K562 (cell line): ENCODE data around the gene CCDC117. TPM values are rescaled to one million over a fixed set of nuclear protein-coding genes. Genes with fewer than 3 reads are reported as not detected.
A peak's percentile ranks its signal among the peaks of the same experiment; 100 is the strongest.

ENCODE experiments used
- CBFA2T2 ChIP-seq: fragments of 450-650 bp; conservative IDR thresholded peaks from 2 replicates; pipeline ENCODE4 v1.6.1; 2017; ENCODE audit warnings: mild to moderate bottlenecking
- CC2D1A ChIP-seq: fragments of 450-650 bp; IDR thresholded peaks from 2 replicates; pipeline ENCODE4 v1.6.1; 2017; ENCODE audit warnings: mild to moderate bottlenecking
- FOXJ3 ChIP-seq: sonication (generic); formaldehyde crosslinking; IDR thresholded peaks from 2 replicates; pipeline ENCODE4 v1.4.0; 2020; ENCODE audit warnings: mild to moderate bottlenecking, missing genetic modification reagents
- GTF2A2 ChIP-seq: IDR thresholded peaks from 2 replicates; pipeline ENCODE4 v1.6.1; 2016; ENCODE audit warnings: mild to moderate bottlenecking, missing genetic modification characterization, missing compliant biosample characterization
- HCFC1 ChIP-seq: IDR thresholded peaks from 2 replicates; pipeline ENCODE4 v1.6.1; 2012; ENCODE audit warnings: low read depth, low read length, improper control_type of control experiment
- MTA2 ChIP-seq: fragments of 450-650 bp; IDR thresholded peaks from 2 replicates; pipeline ENCODE4 v1.6.1; 2016; ENCODE audit warnings: low read depth
- MYC ChIP-seq, 2 experiments: fragments of 250-450 bp in 1 of 2; sonication (Bioruptor Pico) in 1 of 2; IDR thresholded peaks; 2 replicates each; pipeline versions ENCODE4 v1.5.1 to v1.6.1; 2012 to 2021; ENCODE audit warnings: low read depth in 2 of 2, borderline replicate concordance in 1 of 2, improper control_type of control experiment in 1 of 2, low read length in 1 of 2, mild to moderate bottlenecking in 1 of 2, moderate library complexity in 1 of 2
- PRPF4 ChIP-seq: fragments of 200-400 bp; formaldehyde crosslinking; IDR thresholded peaks from one replicate; pipeline ENCODE4 v1.6.1; 2017; ENCODE audit warnings: low read length, low read depth, mild to moderate bottlenecking; ENCODE audit not compliant: insufficient read depth, poor library complexity, severe bottlenecking
- RUNX1 ChIP-seq: sonication (generic); IDR thresholded peaks from 2 replicates; pipeline ENCODE4 v1.6.1; 2016; ENCODE audit warnings: antibody characterized with exemption, low read depth
- TAL1 ChIP-seq: fragments of 450-650 bp; IDR thresholded peaks from 2 replicates; pipeline ENCODE4 v1.6.1; 2016; ENCODE audit warnings: mild to moderate bottlenecking
- TBL1XR1 ChIP-seq, 2 experiments: IDR thresholded peaks; 2 replicates each; pipeline ENCODE4 v1.6.1; 2012; ENCODE audit warnings: improper control_type of control experiment in 2 of 2, low read length in 2 of 2, mild to moderate bottlenecking in 1 of 2
- XRCC4 ChIP-seq: IDR thresholded peaks from one replicate; pipeline ENCODE4 v1.6.1; 2011; ENCODE audit not compliant: insufficient read depth, insufficient read length; ENCODE audit errors: extremely low read depth
- ZNF140 ChIP-seq: fragments of 250-450 bp; sonication (Bioruptor Pico); IDR thresholded peaks from 2 replicates; pipeline ENCODE4 v1.8.0; 2021; ENCODE audit warnings: moderate library complexity, mild to moderate bottlenecking, inconsistent platforms
- ZNF146 ChIP-seq: IDR thresholded peaks from one replicate; pipeline ENCODE4 v1.6.1; 2018; ENCODE audit warnings: missing compliant biosample characterization; ENCODE audit not compliant: unreplicated experiment
- ZNF444 ChIP-seq: fragments of 250-450 bp; sonication (Bioruptor Pico); IDR thresholded peaks from 2 replicates; pipeline ENCODE4 v1.4.0; 2020; ENCODE audit warnings: mild to moderate bottlenecking, moderate library complexity
- ZNF586 ChIP-seq: fragments of 450-650 bp; formaldehyde crosslinking; conservative IDR thresholded peaks from 2 replicates; pipeline ENCODE4 v1.4.0; 2020; ENCODE audit warnings: mild to moderate bottlenecking, moderate library complexity
- polyA plus RNA-seq, 8 experiments: library from polyadenylated mRNA; depleted of rRNA in 4 of 8; stranded (reverse) in 5 of 8; unstranded in 3 of 8; fragments of >200 nt; fragmentation: Nextera tagmentation in 2 of 8; fragmentation: Illumina TruSeq in 1 of 8; extraction: Ambion mirVana in 2 of 8; extraction: Trizol in 1 of 8; gene quantifications; 2 replicates each; pipeline versions ENCODE4 v1.2.1 to v1.2.3, GENCODE V29; 2011 to 2014; ENCODE audit warnings: inconsistent platforms in 1 of 8, missing spikeins in 1 of 8
- total RNA-seq, 7 experiments: library from RNA; depleted of rRNA in 6 of 7; stranded (reverse); fragments of >200 nt in 6 of 7; fragmentation: Illumina TruSeq in 2 of 7; extraction: Trizol in 2 of 7; gene quantifications; 2 replicates each; pipeline versions ENCODE4 v1.2.1 to v1.2.3, GENCODE V29; 2011 to 2021; ENCODE audit warnings: low replicate concordance in 1 of 7
- TF ChIP-seq, protein P1 (sequence below): sonication (generic); IDR thresholded peaks from 2 replicates; pipeline ENCODE4 v1.6.1; 2016
- TF ChIP-seq, protein P2 (sequence below): fragments of 450-650 bp; IDR thresholded peaks from one replicate; pipeline ENCODE4 v1.6.1; 2018; ENCODE audit warnings: mild to moderate bottlenecking, moderate library complexity; ENCODE audit not compliant: partially characterized antibody
- TF ChIP-seq, protein P3 (sequence below): fragments of 450-650 bp; IDR thresholded peaks from 2 replicates; pipeline ENCODE4 v1.6.1; 2016; ENCODE audit warnings: mild to moderate bottlenecking
- TF ChIP-seq, protein P4 (sequence below), 2 experiments: fragments of 450-650 bp; IDR thresholded peaks; 2 replicates each; pipeline ENCODE4 v1.6.1; 2016
- TF ChIP-seq, protein P5 (sequence below): fragments of 200-800 bp; sonication (Bioruptor generic); IDR thresholded peaks from 2 replicates; pipeline ENCODE4 v1.6.1; 2017; ENCODE audit warnings: missing genetic modification characterization, missing compliant biosample characterization

The CCDC117 gene
- total and polyA plus RNA-seq, 9 of the 15 experiments (the other 6 are each of a cell fraction or from before 2014, with no cell fraction given): 5.7 to 23.3 (median 15.8) TPM

- TF ChIP-seq HCFC1: peak; percentile 92
- TF ChIP-seq CC2D1A: no peak
- TF ChIP-seq MTA2: no peak
- TF ChIP-seq, protein P1, sequence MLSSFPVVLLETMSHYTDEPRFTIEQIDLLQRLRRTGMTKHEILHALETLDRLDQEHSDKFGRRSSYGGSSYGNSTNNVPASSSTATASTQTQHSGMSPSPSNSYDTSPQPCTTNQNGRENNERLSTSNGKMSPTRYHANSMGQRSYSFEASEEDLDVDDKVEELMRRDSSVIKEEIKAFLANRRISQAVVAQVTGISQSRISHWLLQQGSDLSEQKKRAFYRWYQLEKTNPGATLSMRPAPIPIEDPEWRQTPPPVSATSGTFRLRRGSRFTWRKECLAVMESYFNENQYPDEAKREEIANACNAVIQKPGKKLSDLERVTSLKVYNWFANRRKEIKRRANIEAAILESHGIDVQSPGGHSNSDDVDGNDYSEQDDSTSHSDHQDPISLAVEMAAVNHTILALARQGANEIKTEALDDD: no peak
- no peak for TF ChIP-seq RUNX1
- no peak for TF ChIP-seq GTF2A2
- no peak for TF ChIP-seq FOXJ3 (CRISPR knock-in tag)
- TF ChIP-seq ZNF140 (CRISPR knock-in tag): no peak
- TF ChIP-seq, protein P2, sequence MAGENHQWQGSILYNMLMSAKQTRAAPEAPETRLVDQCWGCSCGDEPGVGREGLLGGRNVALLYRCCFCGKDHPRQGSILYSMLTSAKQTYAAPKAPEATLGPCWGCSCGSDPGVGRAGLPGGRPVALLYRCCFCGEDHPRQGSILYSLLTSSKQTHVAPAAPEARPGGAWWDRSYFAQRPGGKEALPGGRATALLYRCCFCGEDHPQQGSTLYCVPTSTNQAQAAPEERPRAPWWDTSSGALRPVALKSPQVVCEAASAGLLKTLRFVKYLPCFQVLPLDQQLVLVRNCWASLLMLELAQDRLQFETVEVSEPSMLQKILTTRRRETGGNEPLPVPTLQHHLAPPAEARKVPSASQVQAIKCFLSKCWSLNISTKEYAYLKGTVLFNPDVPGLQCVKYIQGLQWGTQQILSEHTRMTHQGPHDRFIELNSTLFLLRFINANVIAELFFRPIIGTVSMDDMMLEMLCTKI: no peak
- TF ChIP-seq MYC (IDR thresholded peaks at IDR 0.05; ENCODE audit: low read depth, low read length): peak; percentile 45; the same call in 1 of the 2 replicates
- TF ChIP-seq MYC (CRISPR knock-in tag; IDR thresholded peaks at IDR 0.05; ENCODE audit: borderline replicate concordance, low read depth): no peak
- no peak for TF ChIP-seq ZNF444 (CRISPR knock-in tag)
- TF ChIP-seq, protein P3, sequence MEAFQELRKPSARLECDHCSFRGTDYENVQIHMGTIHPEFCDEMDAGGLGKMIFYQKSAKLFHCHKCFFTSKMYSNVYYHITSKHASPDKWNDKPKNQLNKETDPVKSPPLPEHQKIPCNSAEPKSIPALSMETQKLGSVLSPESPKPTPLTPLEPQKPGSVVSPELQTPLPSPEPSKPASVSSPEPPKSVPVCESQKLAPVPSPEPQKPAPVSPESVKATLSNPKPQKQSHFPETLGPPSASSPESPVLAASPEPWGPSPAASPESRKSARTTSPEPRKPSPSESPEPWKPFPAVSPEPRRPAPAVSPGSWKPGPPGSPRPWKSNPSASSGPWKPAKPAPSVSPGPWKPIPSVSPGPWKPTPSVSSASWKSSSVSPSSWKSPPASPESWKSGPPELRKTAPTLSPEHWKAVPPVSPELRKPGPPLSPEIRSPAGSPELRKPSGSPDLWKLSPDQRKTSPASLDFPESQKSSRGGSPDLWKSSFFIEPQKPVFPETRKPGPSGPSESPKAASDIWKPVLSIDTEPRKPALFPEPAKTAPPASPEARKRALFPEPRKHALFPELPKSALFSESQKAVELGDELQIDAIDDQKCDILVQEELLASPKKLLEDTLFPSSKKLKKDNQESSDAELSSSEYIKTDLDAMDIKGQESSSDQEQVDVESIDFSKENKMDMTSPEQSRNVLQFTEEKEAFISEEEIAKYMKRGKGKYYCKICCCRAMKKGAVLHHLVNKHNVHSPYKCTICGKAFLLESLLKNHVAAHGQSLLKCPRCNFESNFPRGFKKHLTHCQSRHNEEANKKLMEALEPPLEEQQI: no peak
- TF ChIP-seq ZNF146 (CRISPR knock-in tag): no peak
- no peak for TF ChIP-seq ZNF586 (CRISPR knock-in tag)
- TF ChIP-seq TBL1XR1 (IDR thresholded peaks at IDR 0.05; ENCODE audit: low read length in 2 of 2): no peak
- no peak for TF ChIP-seq PRPF4
- no peak for TF ChIP-seq CBFA2T2
- no peak for TF ChIP-seq XRCC4
- TF ChIP-seq, protein P4, sequence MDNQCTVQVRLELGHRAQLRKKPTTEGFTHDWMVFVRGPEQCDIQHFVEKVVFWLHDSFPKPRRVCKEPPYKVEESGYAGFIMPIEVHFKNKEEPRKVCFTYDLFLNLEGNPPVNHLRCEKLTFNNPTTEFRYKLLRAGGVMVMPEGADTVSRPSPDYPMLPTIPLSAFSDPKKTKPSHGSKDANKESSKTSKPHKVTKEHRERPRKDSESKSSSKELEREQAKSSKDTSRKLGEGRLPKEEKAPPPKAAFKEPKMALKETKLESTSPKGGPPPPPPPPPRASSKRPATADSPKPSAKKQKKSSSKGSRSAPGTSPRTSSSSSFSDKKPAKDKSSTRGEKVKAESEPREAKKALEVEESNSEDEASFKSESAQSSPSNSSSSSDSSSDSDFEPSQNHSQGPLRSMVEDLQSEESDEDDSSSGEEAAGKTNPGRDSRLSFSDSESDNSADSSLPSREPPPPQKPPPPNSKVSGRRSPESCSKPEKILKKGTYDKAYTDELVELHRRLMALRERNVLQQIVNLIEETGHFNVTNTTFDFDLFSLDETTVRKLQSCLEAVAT (IDR thresholded peaks at IDR 0.05): no peak
- no peak for TF ChIP-seq TAL1
- TF ChIP-seq, protein P5, sequence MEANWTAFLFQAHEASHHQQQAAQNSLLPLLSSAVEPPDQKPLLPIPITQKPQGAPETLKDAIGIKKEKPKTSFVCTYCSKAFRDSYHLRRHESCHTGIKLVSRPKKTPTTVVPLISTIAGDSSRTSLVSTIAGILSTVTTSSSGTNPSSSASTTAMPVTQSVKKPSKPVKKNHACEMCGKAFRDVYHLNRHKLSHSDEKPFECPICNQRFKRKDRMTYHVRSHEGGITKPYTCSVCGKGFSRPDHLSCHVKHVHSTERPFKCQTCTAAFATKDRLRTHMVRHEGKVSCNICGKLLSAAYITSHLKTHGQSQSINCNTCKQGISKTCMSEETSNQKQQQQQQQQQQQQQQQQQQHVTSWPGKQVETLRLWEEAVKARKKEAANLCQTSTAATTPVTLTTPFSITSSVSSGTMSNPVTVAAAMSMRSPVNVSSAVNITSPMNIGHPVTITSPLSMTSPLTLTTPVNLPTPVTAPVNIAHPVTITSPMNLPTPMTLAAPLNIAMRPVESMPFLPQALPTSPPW (CRISPR knock-in tag): peak; percentile 68
These were observed at the start of gene CCDC117 (continued) for GRCh38 chr22:28772633-28773460.
